MM.1S (cell line): Measurements from ENCODE around the gene FOXL2NB.

Source experiments
- DNase-seq: peaks from one replicate; pipeline ENCODE4 v3.0.0-alpha.2; 2015
- H2AFZ ChIP-seq: fragments of 300-600 bp; sonication (generic); 2 replicates; pipeline ENCODE4 v1.6.0; 2016; ENCODE audit warnings: antibody characterized with exemption, low read length
- H3F3A ChIP-seq: fragments of 300-600 bp; sonication (generic); 2 replicates; pipeline ENCODE4 v1.6.1; 2016; ENCODE audit warnings: mild to moderate bottlenecking, antibody characterized with exemption, low read length, moderate library complexity, mixed read lengths; ENCODE audit not compliant: insufficient read depth
- H3K27ac ChIP-seq: fragments of 300-600 bp; sonication (generic); 2 replicates; pipeline ENCODE4 v1.5.1; 2016; ENCODE audit warnings: mild to moderate bottlenecking, low read length
- H3K27me3 ChIP-seq: fragments of 300-600 bp; sonication (generic); replicated peaks from 2 replicates; pipeline ENCODE4 v1.6.0; 2016; ENCODE audit warnings: low read length; ENCODE audit not compliant: insufficient read depth
- H3K36me3 ChIP-seq: fragments of 300-600 bp; sonication (generic); replicated peaks from 2 replicates; pipeline ENCODE4 v1.6.1; 2016; ENCODE audit warnings: mild to moderate bottlenecking, low read length, mixed read lengths; ENCODE audit not compliant: insufficient read depth
- H3K4me1 ChIP-seq: fragments of 300-600 bp; sonication (generic); 2 replicates; pipeline ENCODE4 v1.6.1; 2016; ENCODE audit warnings: low read length, mixed read lengths
- H3K4me2 ChIP-seq: fragments of 300-600 bp; sonication (generic); 2 replicates; pipeline ENCODE4 v1.6.0; 2016; ENCODE audit warnings: low read depth, low read length
- H3K4me3 ChIP-seq: fragments of 300-600 bp; sonication (generic); 2 replicates; pipeline ENCODE4 v1.5.1; 2016; ENCODE audit warnings: low read length, mixed read lengths
- H3K79me2 ChIP-seq: fragments of 300-600 bp; sonication (generic); 2 replicates; pipeline ENCODE4 v1.6.1; 2016; ENCODE audit warnings: mixed run types, low read length, mixed read lengths
- H3K9ac ChIP-seq: fragments of 300-600 bp; sonication (generic); 2 replicates; pipeline ENCODE4 v1.6.1; 2016; ENCODE audit warnings: low read length, mixed read lengths
- H3K9me2 ChIP-seq: fragments of 300-600 bp; sonication (generic); replicated peaks from 2 replicates; pipeline ENCODE4 v1.6.1; 2016; ENCODE audit warnings: mild to moderate bottlenecking, low read length, mixed read lengths; ENCODE audit not compliant: insufficient read depth
- H3K9me3 ChIP-seq: fragments of 300-600 bp; sonication (generic); replicated peaks from 2 replicates; pipeline ENCODE4 v1.6.1; 2016; ENCODE audit warnings: mild to moderate bottlenecking, low read length, mixed read lengths; ENCODE audit not compliant: insufficient read depth
- H4K20me1 ChIP-seq: fragments of 300-600 bp; sonication (generic); 2 replicates; pipeline ENCODE4 v1.6.1; 2016; ENCODE audit warnings: mild to moderate bottlenecking, low read length, moderate library complexity, mixed read lengths; ENCODE audit not compliant: insufficient read depth
- EZH2 ChIP-seq: fragments of 300-600 bp; sonication (generic); optimal IDR thresholded peaks from 2 replicates; pipeline ENCODE3; 2017; ENCODE audit warnings: low read depth, mild to moderate bottlenecking, antibody characterized with exemption, low read length, mixed read lengths
- EZH2phosphoT487 ChIP-seq: fragments of 300-600 bp; sonication (generic); IDR thresholded peaks from 2 replicates; pipeline ENCODE4 v1.6.1; 2018; ENCODE audit warnings: antibody characterized with exemption, low read length
- TF ChIP-seq, protein P1 (sequence below): fragments of 300-600 bp; sonication (generic); IDR thresholded peaks from 2 replicates; pipeline ENCODE4 v1.5.1; 2016; ENCODE audit warnings: antibody characterized with exemption, low read length, mixed read lengths

FOXL2NB gene

DNA sequence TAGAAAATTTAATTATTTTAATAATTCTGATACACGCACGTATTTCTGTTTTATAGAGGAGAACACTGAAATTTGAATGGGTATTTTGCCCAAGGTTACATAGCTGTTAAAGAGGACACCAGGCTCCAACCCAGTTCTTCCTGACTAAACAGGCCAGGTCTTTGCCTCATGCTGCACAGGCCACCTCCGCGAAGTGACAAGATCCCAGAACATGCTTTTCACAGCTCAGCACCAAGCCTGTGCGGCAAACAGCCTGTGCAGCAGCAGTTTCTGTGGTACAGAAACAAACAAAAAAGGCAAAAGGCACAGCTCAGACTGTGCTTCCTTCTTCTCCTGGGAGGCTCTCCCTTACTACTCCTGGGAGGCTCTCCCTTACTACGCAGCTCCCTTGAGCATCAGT, 6.6 kb upstream of the FOXL2NB start:
- DNase-seq, result no peak
- no peak for TF ChIP-seq EZH2phosphoT487
- TF ChIP-seq, protein P1, sequence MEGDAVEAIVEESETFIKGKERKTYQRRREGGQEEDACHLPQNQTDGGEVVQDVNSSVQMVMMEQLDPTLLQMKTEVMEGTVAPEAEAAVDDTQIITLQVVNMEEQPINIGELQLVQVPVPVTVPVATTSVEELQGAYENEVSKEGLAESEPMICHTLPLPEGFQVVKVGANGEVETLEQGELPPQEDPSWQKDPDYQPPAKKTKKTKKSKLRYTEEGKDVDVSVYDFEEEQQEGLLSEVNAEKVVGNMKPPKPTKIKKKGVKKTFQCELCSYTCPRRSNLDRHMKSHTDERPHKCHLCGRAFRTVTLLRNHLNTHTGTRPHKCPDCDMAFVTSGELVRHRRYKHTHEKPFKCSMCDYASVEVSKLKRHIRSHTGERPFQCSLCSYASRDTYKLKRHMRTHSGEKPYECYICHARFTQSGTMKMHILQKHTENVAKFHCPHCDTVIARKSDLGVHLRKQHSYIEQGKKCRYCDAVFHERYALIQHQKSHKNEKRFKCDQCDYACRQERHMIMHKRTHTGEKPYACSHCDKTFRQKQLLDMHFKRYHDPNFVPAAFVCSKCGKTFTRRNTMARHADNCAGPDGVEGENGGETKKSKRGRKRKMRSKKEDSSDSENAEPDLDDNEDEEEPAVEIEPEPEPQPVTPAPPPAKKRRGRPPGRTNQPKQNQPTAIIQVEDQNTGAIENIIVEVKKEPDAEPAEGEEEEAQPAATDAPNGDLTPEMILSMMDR, result no peak
- TF ChIP-seq EZH2, result no peak
- Histone ChIP-seq H3K4me3 (no peak overlapping the region), H3K9me2 (no peaks in the 10 kb centered on the region), H3K9ac (no peak overlapping the region), H4K20me1 (no peaks in the 10 kb centered on the region), H3K27me3 (peaks cover 33% of the 10 kb centered on the region), H3K27ac (no peak overlapping the region), H3K9me3 (no peaks in the 10 kb centered on the region), H3K79me2 (no peaks in the 10 kb centered on the region), H2AFZ (no peak overlapping the region), H3K4me2 (no peak overlapping the region), H3K36me3 (no peaks in the 10 kb centered on the region), H3F3A (no peaks in the 10 kb centered on the region), H3K4me1 (no peaks in the 10 kb centered on the region)

DNA sequence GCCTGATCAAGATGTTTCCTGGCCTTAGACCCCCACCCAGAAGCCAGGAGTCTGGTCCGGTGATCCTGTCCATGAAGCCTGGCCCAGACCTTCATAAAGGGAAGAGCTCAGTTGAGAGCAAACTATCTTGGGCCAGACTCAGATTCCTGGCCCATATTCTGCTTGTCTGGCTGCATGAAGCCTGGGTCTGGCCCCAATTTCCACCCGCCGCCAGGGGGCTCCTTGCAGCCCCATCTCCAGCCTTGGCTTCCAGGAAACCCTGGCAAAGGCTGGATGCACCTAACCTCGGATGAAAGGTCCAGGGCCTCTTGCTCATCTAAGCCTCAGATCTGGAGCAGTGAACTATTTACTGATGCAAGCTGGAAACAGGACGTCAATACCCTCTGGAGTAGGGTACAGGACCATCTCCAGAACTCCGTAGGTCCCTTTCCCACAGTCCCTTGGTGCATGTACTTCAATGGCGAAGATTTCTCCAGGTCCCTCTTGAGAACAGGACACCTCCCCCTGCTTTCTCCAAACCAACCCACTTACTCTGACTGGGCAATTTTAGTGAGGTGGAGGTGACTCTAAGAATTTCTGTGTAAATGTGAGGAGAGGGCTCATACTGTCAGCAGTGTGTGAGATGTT, 5.6 kb upstream of the FOXL2NB start:
- H3K27me3 ChIP-seq, result peaks cover 35% of the 10 kb centered on the region
- H3K4me3 ChIP-seq, result no peak overlapping the region
- no peak overlapping the region for H3K4me2 ChIP-seq
- no peaks in the 10 kb centered on the region for H3K79me2 ChIP-seq
- TF ChIP-seq, protein P1, result peak; percentile 58
- no peak for TF ChIP-seq EZH2
- H3K36me3 ChIP-seq, result no peaks in the 10 kb centered on the region
- peak; percentile 36 for DNase-seq
- H3F3A ChIP-seq, result no peaks in the 10 kb centered on the region
- no peak overlapping the region for H2AFZ ChIP-seq
- no peak overlapping the region for H3K27ac ChIP-seq
- no peaks in the 10 kb centered on the region for H3K9me2 ChIP-seq
- H3K9ac ChIP-seq, result no peak overlapping the region
- H3K9me3 ChIP-seq, result no peaks in the 10 kb centered on the region
- H4K20me1 ChIP-seq, result no peaks in the 10 kb centered on the region
- H3K4me1 ChIP-seq, result no peaks in the 10 kb centered on the region

DNA sequence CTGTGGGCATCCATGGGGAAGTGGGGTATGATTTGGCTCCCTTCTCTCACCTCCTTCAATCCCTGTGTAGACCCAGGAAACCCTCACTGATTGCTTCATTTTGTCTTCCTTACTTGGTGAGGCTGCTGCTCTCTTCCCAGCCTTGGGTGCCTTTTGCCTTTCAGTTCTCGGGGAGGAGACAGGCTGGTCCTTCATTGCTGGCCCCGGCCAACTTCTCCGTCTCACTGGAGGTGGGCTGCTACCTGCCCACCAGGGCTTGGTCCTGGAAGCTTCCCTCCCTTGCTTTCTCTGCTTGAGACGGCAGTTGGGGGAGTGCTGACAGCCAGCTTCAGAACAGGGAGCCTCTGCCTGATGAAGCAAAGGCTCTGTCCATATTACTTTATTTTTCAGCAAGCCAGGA, 4.7 kb upstream of the FOXL2NB start:
- TF ChIP-seq EZH2phosphoT487 (no peak), EZH2 (no peak)
- TF ChIP-seq, protein P1, result no peak
- Histone ChIP-seq H2AFZ (no peak overlapping the region), H3K9me3 (no peaks in the 10 kb centered on the region), H3F3A (no peaks in the 10 kb centered on the region), H3K36me3 (no peaks in the 10 kb centered on the region), H3K4me3 (no peak overlapping the region), H3K27me3 (peaks cover 32% of the 10 kb centered on the region), H4K20me1 (no peaks in the 10 kb centered on the region), H3K9ac (no peak overlapping the region), H3K79me2 (no peaks in the 10 kb centered on the region), H3K4me2 (no peak overlapping the region), H3K27ac (no peak overlapping the region), H3K9me2 (no peaks in the 10 kb centered on the region), H3K4me1 (no peaks in the 10 kb centered on the region)
- no peak for DNase-seq
